Mesothelial cell of epicardium (in vitro differentiated cells): ENCODE results near the gene CTR9. TPM values are rescaled to one million over a fixed set of nuclear protein-coding genes. Genes with fewer than 3 reads are reported as not detected.

Source experiments
- DNase-seq, 2 experiments: peaks; one replicate each; pipeline ENCODE4 v3.0.0; 2021; ENCODE audit warnings: low spot score in 2 of 2; ENCODE audit not compliant: unreplicated experiment in 2 of 2
- H3K27ac Mint-ChIP-seq: 2 replicates; pipeline ENCODE4 v1.8.0; 2021; ENCODE audit warnings: mixed read lengths
- H3K27me3 Mint-ChIP-seq: 2 replicates; pipeline ENCODE4 v1.8.0; 2021; ENCODE audit warnings: low read depth, mixed read lengths
- H3K36me3 Mint-ChIP-seq: 2 replicates; pipeline ENCODE4 v1.8.0; 2021; ENCODE audit warnings: mixed read lengths
- H3K4me1 Mint-ChIP-seq: 2 replicates; pipeline ENCODE4 v1.8.0; 2021; ENCODE audit warnings: mixed read lengths
- H3K4me3 Mint-ChIP-seq: 2 replicates; pipeline ENCODE4 v1.8.0; 2021; ENCODE audit warnings: mild to moderate bottlenecking, moderate library complexity, mixed read lengths
- H3K9me3 Mint-ChIP-seq: 2 replicates; pipeline ENCODE4 v1.8.0; 2021; ENCODE audit warnings: mixed read lengths
- CTCF ChIP-seq: fragments of 200-600 bp; sonication (generic); IDR thresholded peaks from one replicate; pipeline ENCODE4 v1.5.0; 2021; ENCODE audit warnings: antibody characterized with exemption; ENCODE audit not compliant: unreplicated experiment
- total RNA-seq: library from RNA; stranded (reverse); gene quantifications from 3 replicates; pipeline ENCODE4 v1.2.1, GENCODE V29; 2021

The CTR9 gene
- total RNA-seq, 1 donor from 2014 or later, result 33.2 TPM

- H3K36me3 Mint-ChIP-seq, result peaks cover 41% of the 10 kb centered on the region
- peak overlapping the region; percentile 58 for H3K27ac Mint-ChIP-seq
- H3K4me3 Mint-ChIP-seq, result no peak overlapping the region
- H3K27me3 Mint-ChIP-seq, result no peaks in the 10 kb centered on the region
- DNase-seq, result no peak
- no peak for TF ChIP-seq CTCF
- peaks cover 34% of the 10 kb centered on the region for H3K4me1 Mint-ChIP-seq
- no peaks in the 10 kb centered on the region for H3K9me3 Mint-ChIP-seq
These were observed 46.0 kb downstream of the CTR9 start for GRCh38 chr11:10797001-10797400.

- no peaks in the 10 kb centered on the region for H3K9me3 Mint-ChIP-seq
- TF ChIP-seq CTCF, result no peak
- no peak overlapping the region for H3K4me3 Mint-ChIP-seq
- H3K27me3 Mint-ChIP-seq, result no peaks in the 10 kb centered on the region
- DNase-seq, result no peak
- peaks cover 44% of the 10 kb centered on the region for H3K36me3 Mint-ChIP-seq
- peaks cover 37% of the 10 kb centered on the region for H3K4me1 Mint-ChIP-seq
- H3K27ac Mint-ChIP-seq, result no peak overlapping the region
These were observed 46.5 kb downstream of the CTR9 start for GRCh38 chr11:10797531-10797930.

- Mint-ChIP-seq H3K9me3 (no peaks in the 10 kb centered on the region), H3K4me3 (no peak overlapping the region), H3K27ac (peak overlapping the region; percentile 34), H3K4me1 (peaks cover 34% of the 10 kb centered on the region), H3K27me3 (no peaks in the 10 kb centered on the region), H3K36me3 (peaks cover 46% of the 10 kb centered on the region)
- no peak for TF ChIP-seq CTCF
- DNase-seq, result no peak
These were observed 47.4 kb downstream of the CTR9 start for GRCh38 chr11:10798330-10798928.

GRCh38 chr11:10800292-10800691, 49.2 kb downstream of the CTR9 start:
- no peak overlapping the region for H3K4me3 Mint-ChIP-seq
- no peak for TF ChIP-seq CTCF
- no peaks in the 10 kb centered on the region for H3K27me3 Mint-ChIP-seq
- H3K4me1 Mint-ChIP-seq, result peaks cover 48% of the 10 kb centered on the region
- DNase-seq, result no peak
- peak overlapping the region; percentile 69 for H3K27ac Mint-ChIP-seq
- H3K36me3 Mint-ChIP-seq, result peaks cover 63% of the 10 kb centered on the region
- no peaks in the 10 kb centered on the region for H3K9me3 Mint-ChIP-seq

- Mint-ChIP-seq H3K36me3 (peaks cover 71% of the 10 kb centered on the region), H3K27ac (peak overlapping the region; percentile 37), H3K9me3 (no peaks in the 10 kb centered on the region), H3K4me1 (peaks cover 66% of the 10 kb centered on the region), H3K4me3 (no peak overlapping the region), H3K27me3 (no peaks in the 10 kb centered on the region)
- TF ChIP-seq CTCF, result no peak
- DNase-seq, result no peak
These were observed 52.6 kb downstream of the CTR9 start for GRCh38 chr11:10803676-10804075.

GRCh38 chr11:10805741-10806140, 54.7 kb downstream of the CTR9 start:
- TF ChIP-seq CTCF, result no peak
- Mint-ChIP-seq H3K36me3 (peaks cover 53% of the 10 kb centered on the region), H3K9me3 (no peaks in the 10 kb centered on the region), H3K27me3 (no peaks in the 10 kb centered on the region), H3K27ac (peak overlapping the region; percentile 99), H3K4me3 (peak overlapping the region; percentile 96), H3K4me1 (peaks cover 62% of the 10 kb centered on the region)
- DNase-seq, result no peak
